Neural cell (in vitro differentiated cells): Measurements from ENCODE around the gene COG7. TPM values are rescaled to one million over a fixed set of nuclear protein-coding genes. Genes with fewer than 3 reads are reported as not detected.

ENCODE experiments used
- H2AFZ ChIP-seq: fragments of 200-600, 300-800 bp; sonication (generic), shearing (Covaris generic); 2 replicates; pipeline ENCODE4 v1.6.0; 2014; ENCODE audit warnings: low read depth, mild to moderate bottlenecking, antibody characterized with exemption, low read length, moderate library complexity
- H3F3A ChIP-seq: fragments of 200-600 bp; shearing (Covaris generic); 2 replicates; pipeline ENCODE4 v1.6.1; 2016; ENCODE audit warnings: mild to moderate bottlenecking, moderate library complexity, mixed read lengths, antibody characterized with exemption, low read length; ENCODE audit not compliant: insufficient read depth, poor library complexity, severe bottlenecking
- H3K27ac ChIP-seq: fragments of 200-600, 300-800 bp; sonication (generic), shearing (Covaris generic); 2 replicates; pipeline ENCODE4 v1.5.1; 2014; ENCODE audit warnings: mild to moderate bottlenecking, low read length, moderate library complexity
- H3K27me3 ChIP-seq: fragments of 300-800, 200-600 bp; sonication (generic), shearing (Covaris generic); 2 replicates; pipeline ENCODE4 v1.6.0; 2014; ENCODE audit warnings: mild to moderate bottlenecking, low read depth, low read length, moderate library complexity; ENCODE audit not compliant: insufficient read depth
- H3K36me3 ChIP-seq: fragments of 300-800, 200-600 bp; sonication (generic), shearing (Covaris generic); 2 replicates; pipeline ENCODE4 v1.5.1; 2014; ENCODE audit warnings: mild to moderate bottlenecking, antibody characterized with exemption, low read length, moderate library complexity; ENCODE audit not compliant: insufficient read depth
- H3K4me2 ChIP-seq: fragments of 300-800, 200-600 bp; sonication (generic), shearing (Covaris generic); 2 replicates; pipeline ENCODE4 v1.6.0; 2014; ENCODE audit warnings: mild to moderate bottlenecking, low read length
- H3K4me3 ChIP-seq: fragments of 300-800, 200-600 bp; sonication (generic), shearing (Covaris generic); 2 replicates; pipeline ENCODE4 v1.5.1; 2014; ENCODE audit warnings: mild to moderate bottlenecking, low read length, moderate library complexity
- H3K79me2 ChIP-seq: fragments of 200-600 bp; shearing (Covaris generic); replicated peaks from 2 replicates; pipeline ENCODE4 v1.6.0; 2014; ENCODE audit warnings: mild to moderate bottlenecking, low read length, moderate library complexity; ENCODE audit not compliant: insufficient read depth
- H3K9ac ChIP-seq: fragments of 300-800, 200-600 bp; sonication (generic), shearing (Covaris generic); 2 replicates; pipeline ENCODE4 v1.6.1; 2016; ENCODE audit warnings: mild to moderate bottlenecking, low read length, mixed read lengths
- H3K9me2 ChIP-seq: fragments of 200-600 bp; shearing (Covaris generic); 2 replicates; pipeline ENCODE4 v1.6.1; 2016; ENCODE audit warnings: mild to moderate bottlenecking, low read length, mixed read lengths; ENCODE audit not compliant: insufficient read depth
- H3K9me3 ChIP-seq: fragments of 200-600, 300-800 bp; sonication (generic), shearing (Covaris generic); 2 replicates; pipeline ENCODE4 v1.6.1; 2016; ENCODE audit warnings: mild to moderate bottlenecking, mixed run types, low read length, moderate library complexity, mixed read lengths
- H4K20me1 ChIP-seq: fragments of 200-600 bp; shearing (Covaris generic); 2 replicates; pipeline ENCODE4 v1.6.1; 2016; ENCODE audit warnings: mild to moderate bottlenecking, mixed run types; ENCODE audit not compliant: insufficient read depth
- EP300 ChIP-seq: fragments of 450-650 bp; conservative IDR thresholded peaks from 2 replicates; pipeline ENCODE4 v1.6.1; 2014; ENCODE audit warnings: antibody characterized with exemption, mild to moderate bottlenecking, moderate library complexity; ENCODE audit not compliant: poor library complexity, severe bottlenecking
- EZH2 ChIP-seq: fragments of 200-600, 300-800 bp; shearing (Covaris generic), sonication (generic); IDR thresholded peaks from 2 replicates; pipeline ENCODE4 v1.6.1; 2014; ENCODE audit warnings: antibody characterized with exemption, low read length, borderline replicate concordance, mild to moderate bottlenecking; ENCODE audit not compliant: insufficient read depth, poor library complexity, severe bottlenecking
- MXI1 ChIP-seq: fragments of 450-650 bp; conservative IDR thresholded peaks from 2 replicates; pipeline ENCODE4 v1.6.1; 2014; ENCODE audit warnings: antibody characterized with exemption, mild to moderate bottlenecking; ENCODE audit not compliant: poor library complexity, severe bottlenecking
- POLR2AphosphoS5 ChIP-seq: IDR thresholded peaks from 2 replicates; pipeline ENCODE4 v1.6.1; 2012
- RAD21 ChIP-seq: fragments of 450-650 bp; conservative IDR thresholded peaks from 2 replicates; pipeline ENCODE4 v1.6.1; 2014; ENCODE audit warnings: antibody characterized with exemption, mild to moderate bottlenecking, moderate library complexity
- REST ChIP-seq: IDR thresholded peaks from 2 replicates; pipeline ENCODE4 v1.6.1; 2012; ENCODE audit warnings: borderline replicate concordance
- SMC3 ChIP-seq: fragments of 450-650 bp; conservative IDR thresholded peaks from 2 replicates; pipeline ENCODE4 v1.6.1; 2014; ENCODE audit warnings: antibody characterized with exemption, mild to moderate bottlenecking, moderate library complexity; ENCODE audit not compliant: poor library complexity
- TAF1 ChIP-seq: IDR thresholded peaks from 2 replicates; pipeline ENCODE4 v1.6.1; 2012; ENCODE audit warnings: low read depth
- polyA plus RNA-seq: library from polyadenylated mRNA; depleted of rRNA; stranded (reverse); fragments of >200 nt; gene quantifications from 2 replicates; pipeline ENCODE4 v1.2.3, GENCODE V29; 2014
- TF ChIP-seq, protein P1 (sequence below): fragments of 450-650 bp; IDR thresholded peaks from 2 replicates; pipeline ENCODE4 v1.5.1; 2014; ENCODE audit warnings: antibody characterized with exemption, mild to moderate bottlenecking, moderate library complexity; ENCODE audit not compliant: poor library complexity, severe bottlenecking

COG7 gene
- polyA plus RNA-seq, 1 donor from 2014 or later, result 16.2 TPM

GRCh38 chr16:23357761-23358290 is 95.2 kb downstream of the COG7 start:
- Histone ChIP-seq H3K9me3 (no peaks in the 10 kb centered on the region), H3K27me3 (no peaks in the 10 kb centered on the region), H4K20me1 (no peaks in the 10 kb centered on the region), H2AFZ (no peak overlapping the region), H3K4me3 (no peak overlapping the region), H3K36me3 (no peaks in the 10 kb centered on the region), H3F3A (no peaks in the 10 kb centered on the region), H3K27ac (no peak overlapping the region), H3K9ac (no peak overlapping the region), H3K79me2 (no peaks in the 10 kb centered on the region), H3K9me2 (no peaks in the 10 kb centered on the region), H3K4me2 (no peak overlapping the region)
- TF ChIP-seq EP300 (no peak), EZH2 (no peak), MXI1 (no peak), TAF1 (no peak), REST (no peak), POLR2AphosphoS5 (no peak), SMC3 (no peak)
- TF ChIP-seq, protein P1, sequence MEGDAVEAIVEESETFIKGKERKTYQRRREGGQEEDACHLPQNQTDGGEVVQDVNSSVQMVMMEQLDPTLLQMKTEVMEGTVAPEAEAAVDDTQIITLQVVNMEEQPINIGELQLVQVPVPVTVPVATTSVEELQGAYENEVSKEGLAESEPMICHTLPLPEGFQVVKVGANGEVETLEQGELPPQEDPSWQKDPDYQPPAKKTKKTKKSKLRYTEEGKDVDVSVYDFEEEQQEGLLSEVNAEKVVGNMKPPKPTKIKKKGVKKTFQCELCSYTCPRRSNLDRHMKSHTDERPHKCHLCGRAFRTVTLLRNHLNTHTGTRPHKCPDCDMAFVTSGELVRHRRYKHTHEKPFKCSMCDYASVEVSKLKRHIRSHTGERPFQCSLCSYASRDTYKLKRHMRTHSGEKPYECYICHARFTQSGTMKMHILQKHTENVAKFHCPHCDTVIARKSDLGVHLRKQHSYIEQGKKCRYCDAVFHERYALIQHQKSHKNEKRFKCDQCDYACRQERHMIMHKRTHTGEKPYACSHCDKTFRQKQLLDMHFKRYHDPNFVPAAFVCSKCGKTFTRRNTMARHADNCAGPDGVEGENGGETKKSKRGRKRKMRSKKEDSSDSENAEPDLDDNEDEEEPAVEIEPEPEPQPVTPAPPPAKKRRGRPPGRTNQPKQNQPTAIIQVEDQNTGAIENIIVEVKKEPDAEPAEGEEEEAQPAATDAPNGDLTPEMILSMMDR, result no peak

DNA sequence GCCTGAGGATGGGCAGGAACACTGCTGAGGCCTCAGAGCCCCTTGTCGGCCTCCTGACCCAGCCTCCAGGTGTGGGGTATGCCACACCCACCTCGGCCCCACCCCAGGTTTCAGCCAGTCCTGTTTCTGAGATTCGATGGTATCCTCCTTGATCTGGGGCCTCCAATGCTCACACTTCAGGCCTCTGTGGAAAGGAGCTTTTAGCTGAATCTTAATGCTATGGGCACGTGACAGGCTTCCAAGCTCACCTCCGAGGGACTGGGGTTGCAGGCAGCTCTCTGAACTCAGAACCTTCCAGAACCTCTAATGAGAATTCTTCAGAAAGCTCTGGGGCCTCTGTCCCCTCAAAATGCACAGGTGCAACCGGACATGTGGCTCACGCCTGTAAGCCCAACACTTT is 96.0 kb downstream of the COG7 start:
- no peak overlapping the region for H2AFZ ChIP-seq
- no peaks in the 10 kb centered on the region for H3K9me2 ChIP-seq
- H3K27ac ChIP-seq, result no peak overlapping the region
- no peaks in the 10 kb centered on the region for H3K79me2 ChIP-seq
- no peak overlapping the region for H3K9ac ChIP-seq
- H3K36me3 ChIP-seq, result no peaks in the 10 kb centered on the region
- no peaks in the 10 kb centered on the region for H4K20me1 ChIP-seq
- H3K27me3 ChIP-seq, result no peaks in the 10 kb centered on the region
- no peak overlapping the region for H3K4me2 ChIP-seq
- no peaks in the 10 kb centered on the region for H3F3A ChIP-seq
- TF ChIP-seq POLR2AphosphoS5 (no peak), REST (no peak), MXI1 (no peak), RAD21 (no peak), EP300 (no peak), TAF1 (no peak), SMC3 (no peak), EZH2 (no peak)
- TF ChIP-seq, protein P1, result no peak
- H3K9me3 ChIP-seq, result no peaks in the 10 kb centered on the region
- H3K4me3 ChIP-seq, result no peak overlapping the region
